Right lobe of liver (tissue), 4 donors: ENCODE measurements around the gene CD59.

Experiments
- POLR2A ChIP-seq: fragments of 450-650 bp; IDR thresholded peaks from one replicate; pipeline ENCODE4 v1.6.1; 2017; ENCODE audit warnings: antibody characterized with exemption, mild to moderate bottlenecking
- TF ChIP-seq, protein P1 (sequence below), 4 donors: fragments of 200-600 bp in 3 of 4; fragments of 450-650 bp in 1 of 4; IDR thresholded peaks; one replicate each; pipeline versions ENCODE4 v1.5.1 to v1.8.0; 2016 to 2022; ENCODE audit warnings: antibody characterized with exemption in 4 of 4, mild to moderate bottlenecking in 2 of 4
- donor health status: DM: no; HTN: no; CAD: no.
- donor health status: DM: no; HTN: no; CAD: no.
- donor health status: DM: no; HTN: yes; CAD: no.

DNA sequence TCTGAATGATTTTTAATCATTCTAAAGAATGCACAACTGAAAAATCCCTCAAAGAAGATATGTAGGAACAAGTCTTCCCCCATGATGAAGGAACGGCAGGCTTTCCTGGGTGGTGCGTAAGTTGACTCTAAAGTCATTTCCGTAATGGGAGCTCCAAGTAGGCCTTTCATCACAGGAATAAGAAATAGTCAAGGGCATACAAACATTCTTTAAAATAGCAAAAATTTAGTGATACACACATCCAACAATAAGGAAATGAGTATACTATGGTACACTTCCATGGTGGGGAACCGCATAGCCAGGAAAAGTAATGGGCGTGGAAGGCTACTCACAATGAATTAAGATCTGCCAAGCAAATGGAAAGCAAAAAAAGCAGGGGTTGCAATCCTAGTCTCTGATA lies 10.7 kb downstream of the CD59 start:
- TF ChIP-seq, protein P1, sequence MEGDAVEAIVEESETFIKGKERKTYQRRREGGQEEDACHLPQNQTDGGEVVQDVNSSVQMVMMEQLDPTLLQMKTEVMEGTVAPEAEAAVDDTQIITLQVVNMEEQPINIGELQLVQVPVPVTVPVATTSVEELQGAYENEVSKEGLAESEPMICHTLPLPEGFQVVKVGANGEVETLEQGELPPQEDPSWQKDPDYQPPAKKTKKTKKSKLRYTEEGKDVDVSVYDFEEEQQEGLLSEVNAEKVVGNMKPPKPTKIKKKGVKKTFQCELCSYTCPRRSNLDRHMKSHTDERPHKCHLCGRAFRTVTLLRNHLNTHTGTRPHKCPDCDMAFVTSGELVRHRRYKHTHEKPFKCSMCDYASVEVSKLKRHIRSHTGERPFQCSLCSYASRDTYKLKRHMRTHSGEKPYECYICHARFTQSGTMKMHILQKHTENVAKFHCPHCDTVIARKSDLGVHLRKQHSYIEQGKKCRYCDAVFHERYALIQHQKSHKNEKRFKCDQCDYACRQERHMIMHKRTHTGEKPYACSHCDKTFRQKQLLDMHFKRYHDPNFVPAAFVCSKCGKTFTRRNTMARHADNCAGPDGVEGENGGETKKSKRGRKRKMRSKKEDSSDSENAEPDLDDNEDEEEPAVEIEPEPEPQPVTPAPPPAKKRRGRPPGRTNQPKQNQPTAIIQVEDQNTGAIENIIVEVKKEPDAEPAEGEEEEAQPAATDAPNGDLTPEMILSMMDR (IDR thresholded peaks at IDR 0.05): no peak
- TF ChIP-seq POLR2A: no peak
